H1 (cell line): ENCODE data around the gene STAC. TPM values are rescaled to one million over a fixed set of nuclear protein-coding genes. Genes with fewer than 3 reads are reported as not detected.

Experiments
- CTCF ChIA-PET: fragments of 300-600 bp; sonication (Branson Sonifier 250); formaldehyde crosslinking; loops from one replicate; lab custom pipeline; 2021; ENCODE audit not compliant: partially characterized antibody; lab: Charles Lee
- POLR2A ChIA-PET: fragments of 300-600 bp; sonication (Branson Sonifier 250); formaldehyde crosslinking; loops from one replicate; lab custom pipeline; 2021; ENCODE audit warnings: inconsistent platforms; ENCODE audit not compliant: partially characterized antibody; lab: Charles Lee
- DNase-seq, 2 experiments: peaks; one replicate each; pipeline versions ENCODE4 v3.0.0 to v3.0.0-alpha.2; 2010 to 2022; ENCODE audit warnings: low spot score in 2 of 2, low read depth in 1 of 2, mixed read lengths in 1 of 2
- FAIRE-seq: peaks from 2 replicates; lab custom pipeline; 2011; peaks lifted over from hg19 to GRCh38; lab: Jason Lieb, UNC
- H2AFZ ChIP-seq: 2 replicates; pipeline ENCODE4 v1.8.1; 2012; ENCODE audit warnings: low read length, inconsistent platforms
- H2AK5ac ChIP-seq: 2 replicates; pipeline ENCODE4 v1.6.1; 2013; ENCODE audit warnings: low read depth, low read length
- H2BK120ac ChIP-seq: replicated peaks from 2 replicates; pipeline ENCODE3; 2013; ENCODE audit warnings: low read depth, low read length, inconsistent platforms
- H2BK12ac ChIP-seq: 2 replicates; pipeline ENCODE4 v1.6.1; 2013; ENCODE audit warnings: low read depth, low read length
- H2BK15ac ChIP-seq: 2 replicates; pipeline ENCODE4 v1.6.1; 2013; ENCODE audit warnings: low read length
- H2BK20ac ChIP-seq: 2 replicates; pipeline ENCODE4 v1.6.1; 2013; ENCODE audit warnings: low read length
- H2BK5ac ChIP-seq: 2 replicates; pipeline ENCODE4 v1.6.1; 2013; ENCODE audit warnings: low read depth, low read length
- H3K14ac ChIP-seq: 2 replicates; pipeline ENCODE4 v1.6.1; 2013; ENCODE audit warnings: inconsistent platforms; ENCODE audit not compliant: insufficient read length
- H3K18ac ChIP-seq: 2 replicates; pipeline ENCODE4 v1.6.1; 2013; ENCODE audit warnings: low read length; ENCODE audit errors: extremely low read depth
- H3K23ac ChIP-seq: 2 replicates; pipeline ENCODE4 v1.6.1; 2013; ENCODE audit warnings: inconsistent platforms; ENCODE audit not compliant: insufficient read length
- H3K23me2 ChIP-seq: 2 replicates; pipeline ENCODE4 v1.6.1; 2013; ENCODE audit warnings: low read depth, low read length
- H3K27ac ChIP-seq: 2 replicates; pipeline ENCODE4 v1.6.1; 2011; ENCODE audit warnings: low read depth, low read length, inconsistent platforms
- H3K27me3 ChIP-seq, 4 experiments: replicated peaks in 1 of 4; 1 replicate in 1 of 4; 2 replicates in 3 of 4; pipeline versions ENCODE4 v1.6.1 to v1.8.1; 2011 to 2013; ENCODE audit warnings: low read length in 3 of 4, mild to moderate bottlenecking in 3 of 4, inconsistent platforms in 2 of 4, mixed read lengths in 2 of 4, moderate library complexity in 1 of 4; ENCODE audit not compliant: control insufficient read depth in 3 of 4, insufficient read depth in 3 of 4; ENCODE audit errors: extremely low read depth in 1 of 4
- H3K36me3 ChIP-seq, 4 experiments: 2 replicates each; pipeline versions ENCODE4 v1.6.1 to v1.8.1; 2011 to 2013; ENCODE audit warnings: mild to moderate bottlenecking in 4 of 4, low read length in 3 of 4, moderate library complexity in 2 of 4, control low read depth in 1 of 4, inconsistent platforms in 1 of 4; ENCODE audit not compliant: insufficient read depth in 4 of 4, control insufficient read depth in 2 of 4
- H3K4ac ChIP-seq: replicated peaks from 2 replicates; pipeline ENCODE3; 2013; ENCODE audit warnings: low read length, low read depth, mixed read lengths, inconsistent platforms; ENCODE audit not compliant: insufficient read length
- H3K4me1 ChIP-seq, 4 experiments: replicated peaks in 1 of 4; 1 replicate in 1 of 4; 2 replicates in 3 of 4; pipeline versions ENCODE4 v1.6.1 to v1.8.1; 2011 to 2013; ENCODE audit warnings: low read length in 3 of 4, inconsistent platforms in 2 of 4, mixed read lengths in 1 of 4; ENCODE audit not compliant: insufficient read depth in 4 of 4, control insufficient read depth in 3 of 4
- H3K4me2 ChIP-seq, 2 experiments: 2 replicates each; pipeline versions ENCODE4 v1.6.1 to v1.8.1; 2011 to 2013; ENCODE audit warnings: low read depth in 2 of 2, low read length in 2 of 2, control low read depth in 1 of 2, inconsistent platforms in 1 of 2, mild to moderate bottlenecking in 1 of 2; ENCODE audit not compliant: insufficient read depth in 1 of 2
- H3K4me3 ChIP-seq, 4 experiments: fragments of 200-600, 300-600 bp in 1 of 4; sonication (generic), shearing (Covaris generic), sonication (Bioruptor Twin) in 1 of 4; 2 replicates each; pipeline versions ENCODE4 v1.5.1 to v1.8.1; 2011 to 2016; ENCODE audit warnings: low read length in 4 of 4, low read depth in 3 of 4, control low read depth in 2 of 4, inconsistent platforms in 2 of 4, mild to moderate bottlenecking in 2 of 4, mixed read lengths in 1 of 4, moderate library complexity in 1 of 4; ENCODE audit not compliant: insufficient read depth in 2 of 4; ENCODE audit errors: extremely low read depth in 1 of 4
- H3K56ac ChIP-seq: replicated peaks from 2 replicates; pipeline ENCODE3; 2013; ENCODE audit warnings: low read depth, mild to moderate bottlenecking, mixed read lengths, low read length, inconsistent platforms; ENCODE audit not compliant: insufficient read length
- H3K79me1 ChIP-seq: 2 replicates; pipeline ENCODE4 v1.6.1; 2013; ENCODE audit warnings: low read depth, low read length, control low read depth
- H3K79me2 ChIP-seq, 2 experiments: 2 replicates each; pipeline versions ENCODE4 v1.6.1 to v1.8.1; 2012 to 2013; ENCODE audit warnings: low read length in 2 of 2, mild to moderate bottlenecking in 2 of 2, inconsistent platforms in 1 of 2; ENCODE audit not compliant: insufficient read depth in 2 of 2, control insufficient read depth in 1 of 2
- H3K9ac ChIP-seq, 4 experiments: replicated peaks in 1 of 4; 1 replicate in 1 of 4; 2 replicates in 3 of 4; pipeline versions ENCODE4 v1.6.1 to v1.8.1; 2011 to 2013; ENCODE audit warnings: low read depth in 3 of 4, low read length in 3 of 4, control low read depth in 2 of 4, mild to moderate bottlenecking in 2 of 4, moderate library complexity in 2 of 4, inconsistent platforms in 1 of 4; ENCODE audit errors: extremely low read depth in 1 of 4
- H3K9me3 ChIP-seq, 2 experiments: 2 replicates each; pipeline versions ENCODE4 v1.6.1 to v1.8.1; 2012 to 2013; ENCODE audit warnings: mild to moderate bottlenecking in 2 of 2, moderate library complexity in 2 of 2, control low read depth in 1 of 2, inconsistent platforms in 1 of 2, low read depth in 1 of 2, low read length in 1 of 2, mixed read lengths in 1 of 2; ENCODE audit not compliant: insufficient read depth in 2 of 2
- H4K20me1 ChIP-seq, 2 experiments: replicated peaks in 1 of 2; 2 replicates each; pipeline versions ENCODE3 to v1.8.1; 2011 to 2013; ENCODE audit warnings: inconsistent platforms in 2 of 2, low read length in 2 of 2, mild to moderate bottlenecking in 1 of 2; ENCODE audit not compliant: insufficient read depth in 2 of 2, control insufficient read depth in 1 of 2
- H4K5ac ChIP-seq: 2 replicates; pipeline ENCODE4 v1.6.1; 2013; ENCODE audit warnings: low read length, low read depth, mixed read lengths, inconsistent platforms; ENCODE audit not compliant: insufficient read length
- H4K8ac ChIP-seq: 2 replicates; pipeline ENCODE4 v1.8.0; 2013; ENCODE audit warnings: mild to moderate bottlenecking, moderate library complexity, low read length, inconsistent platforms; ENCODE audit not compliant: insufficient read depth; ENCODE audit errors: extremely low read depth
- H4K91ac ChIP-seq: replicated peaks from 2 replicates; pipeline ENCODE3; 2013; ENCODE audit warnings: low read length, mixed read lengths, inconsistent platforms; ENCODE audit not compliant: insufficient read length
- BACH1 ChIP-seq: IDR thresholded peaks from 2 replicates; pipeline ENCODE4 v1.6.1; 2012; ENCODE audit warnings: low read length, improper control_type of control experiment
- BCL11A ChIP-seq, 2 experiments: IDR thresholded peaks; one replicate each; pipeline ENCODE4 v1.6.1; 2011; ENCODE audit warnings: low read depth in 2 of 2, low read length in 2 of 2, mild to moderate bottlenecking in 2 of 2
- EZH2 ChIP-seq: fragments of 200-600 bp; sonication (generic); IDR thresholded peaks from 2 replicates; pipeline ENCODE4 v1.7.1; 2012; ENCODE audit warnings: low read depth, mild to moderate bottlenecking, moderate library complexity, low read length, inconsistent platforms; ENCODE audit not compliant: severe bottlenecking
- GTF2F1 ChIP-seq: IDR thresholded peaks from 2 replicates; pipeline ENCODE4 v1.6.1; 2012; ENCODE audit warnings: low read depth, low read length, improper control_type of control experiment, borderline replicate concordance
- JUND ChIP-seq: IDR thresholded peaks from 2 replicates; pipeline ENCODE4 v1.6.1; 2011; ENCODE audit warnings: mild to moderate bottlenecking, improper control_type of control experiment, low read length
- PHF8 ChIP-seq: fragments of 200-600 bp; sonication (generic); conservative IDR thresholded peaks from 2 replicates; pipeline ENCODE4 v1.7.1; 2012; ENCODE audit warnings: low read depth, mild to moderate bottlenecking, inconsistent platforms, low read length, moderate library complexity
- POU5F1 ChIP-seq: IDR thresholded peaks from 2 replicates; pipeline ENCODE4 v1.6.1; 2011; ENCODE audit warnings: low read depth, mild to moderate bottlenecking, low read length, moderate library complexity
- RBBP5 ChIP-seq: IDR thresholded peaks from 2 replicates; pipeline ENCODE4 v1.7.1; 2012; ENCODE audit warnings: low read depth, mild to moderate bottlenecking, inconsistent platforms, low read length, moderate library complexity, borderline replicate concordance
- SP2 ChIP-seq: IDR thresholded peaks from 2 replicates; pipeline ENCODE4 v1.6.1; 2012; ENCODE audit warnings: mild to moderate bottlenecking, low read length, inconsistent platforms
- YY1 ChIP-seq: IDR thresholded peaks from 2 replicates; pipeline ENCODE4 v1.6.1; 2011; ENCODE audit warnings: low read depth, mild to moderate bottlenecking, low read length
- WGBS, 2 experiments: shearing (Covaris generic) in 1 of 2; methylation state at CpG; one replicate each; pipeline versions ENCODE4 v1.1.6 to v1.1.7; 2013 to 2015; ENCODE audit warnings: low lambda C conversion rate in 2 of 2, mixed read lengths in 2 of 2, inconsistent platforms in 1 of 2, low coverage in 1 of 2, missing lambda C conversion rate in 1 of 2; ENCODE audit not compliant: insufficient replicate concordance in 2 of 2, insufficient coverage in 1 of 2, insufficient read length in 1 of 2; ENCODE audit errors: extremely low coverage in 1 of 2, missing lambda C conversion rate in 1 of 2; 5-methylcytosine and 5-hydroxymethylcytosine counted together
- polyA plus RNA-seq, 7 experiments: library from polyadenylated mRNA; depleted of rRNA in 3 of 7; stranded (reverse) in 5 of 7; unstranded in 2 of 7; fragments of >200 nt in 5 of 7; fragments of 200-250 nt in 2 of 7; gene quantifications; 1 replicate in 5 of 7; 2 replicates in 1 of 7; 4 replicates in 1 of 7; pipeline versions ENCODE4 v1.2.1 to v1.2.3, GENCODE V29; 2011 to 2013; ENCODE audit warnings: missing spikeins in 2 of 7, mixed read lengths in 2 of 7
- total RNA-seq: library from RNA; stranded (reverse); fragmentation: NEBNext Ultra II Directional; extraction: Animal tissue kit (Norgen Biotek cat#: 25700); gene quantifications from 2 replicates; pipeline ENCODE4 v1.2.1, GENCODE V29; 2021
- TF ChIP-seq, protein P1 (sequence below): IDR thresholded peaks from 2 replicates; pipeline ENCODE4 v1.6.1; 2012; ENCODE audit warnings: inconsistent platforms
- TF ChIP-seq, protein P2 (sequence below), 3 experiments: IDR thresholded peaks; 1 replicate in 2 of 3; 2 replicates in 1 of 3; pipeline versions ENCODE4 v1.5.1 to v1.6.1; 2011; ENCODE audit warnings: low read length in 3 of 3, mild to moderate bottlenecking in 3 of 3, inconsistent platforms in 2 of 3, low read depth in 1 of 3, moderate library complexity in 1 of 3; ENCODE audit not compliant: insufficient read depth in 1 of 3; ENCODE audit errors: control extremely low read depth in 1 of 3

STAC gene
- total and polyA plus RNA-seq, 2 of the 8 experiments (the other 6 are each of a cell fraction or from before 2014, with no cell fraction given) = 8.0 to 18.1 TPM

DNA sequence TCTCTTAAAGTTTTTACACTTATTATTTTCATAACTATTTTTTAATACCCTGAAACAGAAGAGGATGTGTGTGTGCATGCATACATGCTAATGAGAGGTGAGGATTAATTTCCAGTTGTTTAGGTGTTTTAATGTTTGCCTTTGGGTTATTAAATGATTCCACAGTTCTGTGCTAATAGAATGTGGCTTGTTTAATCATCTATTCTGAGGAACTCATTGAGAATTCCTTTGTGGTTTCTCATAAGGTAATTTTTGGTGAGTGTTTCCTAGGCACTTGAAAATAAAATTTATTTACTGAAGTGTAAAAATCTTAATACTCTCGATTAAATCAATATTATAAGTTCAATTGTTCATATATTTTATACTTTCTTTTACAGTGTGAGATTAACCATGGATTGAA lies 38.0 kb downstream of the STAC start:
- FAIRE-seq (no peak), DNase-seq (no peak)
- Histone ChIP-seq H2AK5ac (no peak overlapping the region), H2AFZ (no peak overlapping the region), H4K5ac (no peak overlapping the region), H4K91ac (no peak overlapping the region), H3K4ac (no peak overlapping the region), H4K8ac (no peak overlapping the region), H3K4me2 (no peak overlapping the region), H3K23ac (no peak overlapping the region), H2BK20ac (no peak overlapping the region), H2BK120ac (no peak overlapping the region), H3K27me3 (no peaks in the 10 kb centered on the region), H2BK5ac (no peak overlapping the region), H2BK15ac (no peak overlapping the region), H3K14ac (no peak overlapping the region), H3K4me3 (no peak overlapping the region), H3K9me3 (peaks cover 5 to 14% of the 10 kb centered on the region in 2 experiments; a peak in 2 of 4 replicates), H3K23me2 (no peaks in the 10 kb centered on the region), H3K18ac (no peak overlapping the region), H3K36me3 (peaks cover 0 to 3% (median 0%) of the 10 kb centered on the region in 4 experiments; a peak in 1 of 8 replicates), H3K56ac (no peak overlapping the region), H3K79me1 (no peaks in the 10 kb centered on the region), H2BK12ac (no peak overlapping the region), H3K79me2 (no peaks in the 10 kb centered on the region), H3K9ac (no peak overlapping the region), H4K20me1 (no peaks in the 10 kb centered on the region), H3K27ac (no peak overlapping the region), H3K4me1 (no peaks in the 10 kb centered on the region)
- TF ChIP-seq POU5F1 (no peak), GTF2F1 (no peak), PHF8 (no peak), RBBP5 (no peak), YY1 (no peak), SP2 (no peak), JUND (no peak), EZH2 (no peak), BCL11A (IDR thresholded peaks at IDR 0.05; ENCODE audit: low read depth in 2 of 2, low read length in 2 of 2) (no peak), BACH1 (no peak)
- TF ChIP-seq, protein P1, sequence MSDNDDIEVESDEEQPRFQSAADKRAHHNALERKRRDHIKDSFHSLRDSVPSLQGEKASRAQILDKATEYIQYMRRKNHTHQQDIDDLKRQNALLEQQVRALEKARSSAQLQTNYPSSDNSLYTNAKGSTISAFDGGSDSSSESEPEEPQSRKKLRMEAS = no peak
- TF ChIP-seq, protein P2, sequence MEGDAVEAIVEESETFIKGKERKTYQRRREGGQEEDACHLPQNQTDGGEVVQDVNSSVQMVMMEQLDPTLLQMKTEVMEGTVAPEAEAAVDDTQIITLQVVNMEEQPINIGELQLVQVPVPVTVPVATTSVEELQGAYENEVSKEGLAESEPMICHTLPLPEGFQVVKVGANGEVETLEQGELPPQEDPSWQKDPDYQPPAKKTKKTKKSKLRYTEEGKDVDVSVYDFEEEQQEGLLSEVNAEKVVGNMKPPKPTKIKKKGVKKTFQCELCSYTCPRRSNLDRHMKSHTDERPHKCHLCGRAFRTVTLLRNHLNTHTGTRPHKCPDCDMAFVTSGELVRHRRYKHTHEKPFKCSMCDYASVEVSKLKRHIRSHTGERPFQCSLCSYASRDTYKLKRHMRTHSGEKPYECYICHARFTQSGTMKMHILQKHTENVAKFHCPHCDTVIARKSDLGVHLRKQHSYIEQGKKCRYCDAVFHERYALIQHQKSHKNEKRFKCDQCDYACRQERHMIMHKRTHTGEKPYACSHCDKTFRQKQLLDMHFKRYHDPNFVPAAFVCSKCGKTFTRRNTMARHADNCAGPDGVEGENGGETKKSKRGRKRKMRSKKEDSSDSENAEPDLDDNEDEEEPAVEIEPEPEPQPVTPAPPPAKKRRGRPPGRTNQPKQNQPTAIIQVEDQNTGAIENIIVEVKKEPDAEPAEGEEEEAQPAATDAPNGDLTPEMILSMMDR (IDR thresholded peaks at IDR 0.05; ENCODE audit: control extremely low read depth in 1 of 3, insufficient read depth in 1 of 3, low read depth in 1 of 3, low read length in 3 of 3) = no peak
- WGBS, 2 experiments = 100% methylated on average over 1 of the region's 1 CpG; no CpG with 5 or more reads in 1 of the 2 experiments
- ChIA-PET POLR2A (no interaction called here), CTCF (no interaction called here)
